ENCODE measurements around the gene LDB1.

LDB1 gene

DNA sequence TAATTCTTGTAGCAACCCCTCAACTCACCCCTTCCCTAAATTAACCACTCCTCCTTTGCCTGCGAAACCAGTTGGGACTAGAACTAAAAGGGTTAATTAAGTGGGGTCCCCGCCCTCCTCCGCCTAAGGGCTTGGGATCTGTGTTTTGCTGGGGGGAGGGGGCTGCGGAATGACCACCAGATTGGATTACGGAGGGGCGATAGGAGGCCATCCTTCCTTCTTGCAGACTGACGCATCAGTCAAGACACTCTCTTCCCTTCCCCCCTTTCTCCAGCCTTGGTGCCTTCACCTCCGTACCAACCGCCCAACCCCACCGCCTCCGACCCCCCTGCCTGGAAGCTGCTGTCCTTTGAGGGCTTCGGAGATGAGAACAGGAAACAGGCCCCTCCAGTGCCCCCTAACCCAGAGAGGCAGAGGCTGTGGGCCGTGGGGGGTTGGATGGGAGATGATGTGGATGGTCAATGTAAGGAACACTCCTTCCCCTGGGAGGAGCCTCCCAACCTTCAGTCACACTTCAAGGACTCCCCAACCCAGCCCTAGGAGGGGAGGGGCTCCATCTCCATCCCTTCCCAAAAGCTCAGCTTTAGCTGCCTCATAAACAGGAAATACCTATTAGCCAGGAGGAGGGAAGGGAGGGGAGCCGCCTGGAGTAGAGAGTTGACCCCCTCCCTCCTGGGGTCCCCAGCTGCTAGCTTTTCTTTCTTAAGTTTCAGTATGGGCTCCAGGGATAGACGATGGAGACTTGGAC lies 997 bp upstream of the LDB1 start:
- no peaks in the 10 kb centered on the region for H3K36me3 ChIP-seq (ENCODE audit: control insufficient read depth, insufficient read depth, low read length)
- no peaks in the 10 kb centered on the region for H3K9me3 ChIP-seq (ENCODE audit: control insufficient read depth, low read length)
- H3K4me1 ChIP-seq (ENCODE audit: control insufficient read depth, insufficient read depth, low read length): peaks cover 47% of the 10 kb centered on the region
- H3K4me3 ChIP-seq (ENCODE audit: insufficient read depth, low read depth, low read length): peak overlapping the region; percentile 83
- H3K27ac ChIP-seq (ENCODE audit: insufficient read depth, low read depth, low read length, poor library complexity, severe bottlenecking): peak overlapping the region; percentile 97
- WGBS, 2 experiments: 0% methylated on average over 13 to 15 of the region's 15 CpGs
- no peaks in the 10 kb centered on the region for H3K27me3 ChIP-seq (ENCODE audit: control insufficient read depth, insufficient read depth, low read length, poor library complexity, severe bottlenecking)

DNA sequence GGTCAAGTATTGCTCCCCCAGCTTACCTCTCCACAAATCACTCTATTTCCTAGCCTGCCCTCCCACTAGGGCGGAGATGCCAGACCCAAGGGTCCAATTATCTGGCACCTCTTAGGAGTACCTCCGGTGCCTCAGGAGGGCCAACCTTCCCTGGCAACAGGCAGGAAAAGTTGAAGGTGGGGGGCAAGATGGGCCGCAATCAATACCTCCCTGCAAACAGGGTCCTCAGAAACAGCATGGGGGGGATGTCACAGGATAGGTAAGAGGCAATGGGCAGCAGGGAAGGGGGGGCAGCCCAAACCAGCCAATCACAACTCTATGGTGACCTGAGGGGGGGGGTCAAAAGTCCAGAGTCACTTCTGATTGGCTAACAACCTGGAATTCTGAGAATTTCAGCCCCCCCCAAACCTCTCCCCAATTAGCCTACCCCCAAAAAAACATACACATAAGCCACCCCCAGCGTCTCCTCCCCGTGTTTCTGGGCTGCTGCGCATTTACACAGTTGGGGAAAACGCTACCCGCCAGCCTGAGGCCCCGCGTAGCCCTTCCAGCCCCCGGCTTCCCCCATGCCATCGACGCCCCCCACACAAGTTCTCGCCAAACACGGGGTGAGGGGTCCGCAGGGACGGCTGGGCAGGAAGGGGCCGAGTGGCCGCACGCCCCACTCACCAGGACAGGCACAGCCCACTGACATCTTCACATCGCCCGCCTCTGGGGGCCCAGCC lies 589 bp downstream of the LDB1 start:
- WGBS, 2 experiments: 1% methylated on average over 22 of the region's 22 CpGs
- peak overlapping the region; percentile 83 for H3K4me3 ChIP-seq (ENCODE audit: insufficient read depth, low read depth, low read length)
- H3K4me1 ChIP-seq (ENCODE audit: control insufficient read depth, insufficient read depth, low read length): peaks cover 58% of the 10 kb centered on the region

DNA sequence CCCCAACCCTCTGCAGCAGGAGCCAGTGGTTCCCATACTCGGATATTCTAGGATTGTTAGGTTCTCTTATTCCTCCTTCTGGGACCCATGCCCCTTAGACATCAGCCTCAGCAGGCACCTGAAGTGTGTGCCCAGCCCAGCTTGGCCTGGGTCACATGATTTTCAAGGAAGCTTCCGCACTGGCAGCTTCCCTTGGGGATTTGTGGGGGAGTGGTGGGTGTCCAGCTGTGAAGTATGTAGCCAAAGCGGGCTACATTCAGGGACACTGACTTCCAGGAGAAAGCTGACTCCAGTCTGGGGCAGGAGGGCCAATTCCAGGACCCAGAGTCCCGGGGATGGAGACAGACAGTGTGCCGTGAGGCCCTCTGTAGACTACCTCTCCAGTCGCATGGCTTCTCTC lies 1.3 kb downstream of the LDB1 start:
- no peaks in the 10 kb centered on the region for H3K36me3 ChIP-seq (ENCODE audit: control insufficient read depth, insufficient read depth, low read length)
- H3K9me3 ChIP-seq (ENCODE audit: control insufficient read depth, low read length): no peaks in the 10 kb centered on the region
- no peaks in the 10 kb centered on the region for H3K27me3 ChIP-seq (ENCODE audit: control insufficient read depth, insufficient read depth, low read length, poor library complexity, severe bottlenecking)
- H3K4me3 ChIP-seq (ENCODE audit: insufficient read depth, low read depth, low read length): peak overlapping the region; percentile 83
- H3K4me1 ChIP-seq (ENCODE audit: control insufficient read depth, insufficient read depth, low read length): peaks cover 58% of the 10 kb centered on the region
- 14 to 17% methylated on average over 6 of the region's 6 CpGs for WGBS, 2 experiments
- H3K27ac ChIP-seq (ENCODE audit: insufficient read depth, low read depth, low read length, poor library complexity, severe bottlenecking): no peak overlapping the region

More for the DNA sequence above, 589 bp downstream of the LDB1 start:
- no peaks in the 10 kb centered on the region for H3K27me3 ChIP-seq (ENCODE audit: control insufficient read depth, insufficient read depth, low read length, poor library complexity, severe bottlenecking)
- no peaks in the 10 kb centered on the region for H3K36me3 ChIP-seq (ENCODE audit: control insufficient read depth, insufficient read depth, low read length)
- H3K9me3 ChIP-seq (ENCODE audit: control insufficient read depth, low read length): no peaks in the 10 kb centered on the region
- H3K27ac ChIP-seq (ENCODE audit: insufficient read depth, low read depth, low read length, poor library complexity, severe bottlenecking): peak overlapping the region; percentile 88

DNA sequence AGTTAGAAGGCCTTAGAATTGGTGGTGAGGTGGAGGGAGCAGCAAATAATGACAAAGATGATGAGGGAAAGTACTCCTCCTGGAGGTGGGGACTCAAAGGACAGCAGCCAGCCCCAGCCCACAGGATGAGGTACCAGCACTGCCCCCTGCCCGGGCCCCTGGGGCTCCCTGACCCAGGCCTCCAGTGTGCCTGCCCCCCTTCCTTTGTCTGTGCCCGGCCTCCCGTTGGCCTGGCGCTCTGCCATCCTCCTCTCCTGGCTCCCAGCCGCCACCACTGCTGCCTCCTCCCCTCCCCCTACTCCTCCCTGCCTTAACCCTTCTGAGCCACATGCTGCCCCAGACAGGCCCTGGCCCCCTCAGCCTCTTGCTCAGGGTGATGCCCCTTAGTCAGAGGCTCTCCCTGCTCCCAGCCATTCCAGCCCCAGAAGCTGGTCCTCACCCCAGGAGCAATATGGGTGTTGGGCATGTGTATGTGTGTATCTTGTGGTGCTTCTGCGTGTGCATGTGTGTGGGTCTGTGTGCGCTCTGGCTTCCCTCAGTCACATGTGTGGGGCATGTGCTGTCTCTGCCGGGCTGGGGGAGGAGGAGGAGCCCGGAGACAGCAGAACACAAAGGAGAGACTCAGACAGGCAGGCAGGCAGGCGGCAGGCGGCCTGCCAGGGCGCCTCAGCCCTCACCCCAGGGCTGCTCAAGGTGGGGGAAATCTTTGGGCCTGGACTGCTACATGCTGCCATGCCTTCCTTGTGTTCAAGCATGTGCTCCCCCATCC lies 2.6 kb downstream of the LDB1 start:
- H3K27me3 ChIP-seq (ENCODE audit: control insufficient read depth, insufficient read depth, low read length, poor library complexity, severe bottlenecking): no peaks in the 10 kb centered on the region
- peaks cover 69% of the 10 kb centered on the region for H3K4me1 ChIP-seq (ENCODE audit: control insufficient read depth, insufficient read depth, low read length)
- 11 to 14% methylated on average over 12 of the region's 12 CpGs for WGBS, 2 experiments
- H3K27ac ChIP-seq (ENCODE audit: insufficient read depth, low read depth, low read length, poor library complexity, severe bottlenecking): peak overlapping the region; percentile 93
- no peaks in the 10 kb centered on the region for H3K36me3 ChIP-seq (ENCODE audit: control insufficient read depth, insufficient read depth, low read length)
- H3K4me3 ChIP-seq (ENCODE audit: insufficient read depth, low read depth, low read length): peak overlapping the region; percentile 83
- H3K9me3 ChIP-seq (ENCODE audit: control insufficient read depth, low read length): no peaks in the 10 kb centered on the region

DNA sequence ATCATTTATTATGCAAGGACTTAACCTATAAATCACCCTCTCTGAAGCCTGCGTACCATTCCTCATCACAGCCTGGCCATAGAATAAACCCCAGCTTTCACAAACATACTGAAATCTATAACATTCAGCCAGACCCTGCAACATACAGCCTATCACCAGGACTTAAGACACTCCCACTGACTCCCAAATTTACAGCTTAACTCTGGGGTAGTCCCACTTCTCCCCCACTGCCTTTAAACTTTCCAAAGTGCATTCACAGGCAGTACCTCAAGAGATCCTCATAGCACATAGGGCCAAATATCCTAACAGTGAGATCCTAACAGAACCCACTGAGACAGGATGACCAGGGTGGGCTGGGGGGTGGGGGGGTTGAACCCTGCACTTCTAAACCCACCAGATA lies 3.5 kb downstream of the LDB1 start:
- peaks cover 65% of the 10 kb centered on the region for H3K4me1 ChIP-seq (ENCODE audit: control insufficient read depth, insufficient read depth, low read length)

DNA sequence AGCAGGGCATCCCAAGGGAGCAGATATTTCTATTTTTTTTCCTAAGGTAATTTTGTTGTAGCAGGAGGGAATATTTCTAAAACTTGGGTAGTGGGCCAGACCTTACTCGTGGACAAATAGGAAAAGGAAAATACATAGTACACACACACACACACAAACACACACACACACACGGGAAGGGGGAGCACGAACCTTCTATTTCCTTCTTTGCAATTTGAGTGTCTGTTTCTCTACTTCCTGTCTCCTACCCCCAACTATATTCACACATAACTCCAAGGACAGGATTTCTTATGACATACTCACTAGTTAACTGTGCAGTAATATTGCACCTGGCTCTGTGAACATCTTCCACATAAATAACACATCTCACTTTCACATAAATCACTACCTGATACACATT lies 4.4 kb downstream of the LDB1 start:
- Histone ChIP-seq H3K36me3 (ENCODE audit: control insufficient read depth, insufficient read depth, low read length) (peaks cover 6% of the 10 kb centered on the region), H3K9me3 (ENCODE audit: control insufficient read depth, low read length) (no peaks in the 10 kb centered on the region), H3K4me3 (ENCODE audit: insufficient read depth, low read depth, low read length) (peak overlapping the region; percentile 96), H3K4me1 (ENCODE audit: control insufficient read depth, insufficient read depth, low read length) (peaks cover 59% of the 10 kb centered on the region), H3K27ac (ENCODE audit: insufficient read depth, low read depth, low read length, poor library complexity, severe bottlenecking) (no peak overlapping the region), H3K27me3 (ENCODE audit: control insufficient read depth, insufficient read depth, low read length, poor library complexity, severe bottlenecking) (no peaks in the 10 kb centered on the region)
- 51 to 63% methylated on average over 3 of the region's 3 CpGs for WGBS, 2 experiments

More for the DNA sequence above, 3.5 kb downstream of the LDB1 start:
- no peaks in the 10 kb centered on the region for H3K27me3 ChIP-seq (ENCODE audit: control insufficient read depth, insufficient read depth, low read length, poor library complexity, severe bottlenecking)
- H3K9me3 ChIP-seq (ENCODE audit: control insufficient read depth, low read length): no peaks in the 10 kb centered on the region
- H3K36me3 ChIP-seq (ENCODE audit: control insufficient read depth, insufficient read depth, low read length): no peaks in the 10 kb centered on the region
- H3K4me3 ChIP-seq (ENCODE audit: insufficient read depth, low read depth, low read length): peak overlapping the region; percentile 11
- H3K27ac ChIP-seq (ENCODE audit: insufficient read depth, low read depth, low read length, poor library complexity, severe bottlenecking): no peak overlapping the region
- 90 to 100% methylated on average over 1 of the region's 1 CpG for WGBS, 2 experiments

DNA sequence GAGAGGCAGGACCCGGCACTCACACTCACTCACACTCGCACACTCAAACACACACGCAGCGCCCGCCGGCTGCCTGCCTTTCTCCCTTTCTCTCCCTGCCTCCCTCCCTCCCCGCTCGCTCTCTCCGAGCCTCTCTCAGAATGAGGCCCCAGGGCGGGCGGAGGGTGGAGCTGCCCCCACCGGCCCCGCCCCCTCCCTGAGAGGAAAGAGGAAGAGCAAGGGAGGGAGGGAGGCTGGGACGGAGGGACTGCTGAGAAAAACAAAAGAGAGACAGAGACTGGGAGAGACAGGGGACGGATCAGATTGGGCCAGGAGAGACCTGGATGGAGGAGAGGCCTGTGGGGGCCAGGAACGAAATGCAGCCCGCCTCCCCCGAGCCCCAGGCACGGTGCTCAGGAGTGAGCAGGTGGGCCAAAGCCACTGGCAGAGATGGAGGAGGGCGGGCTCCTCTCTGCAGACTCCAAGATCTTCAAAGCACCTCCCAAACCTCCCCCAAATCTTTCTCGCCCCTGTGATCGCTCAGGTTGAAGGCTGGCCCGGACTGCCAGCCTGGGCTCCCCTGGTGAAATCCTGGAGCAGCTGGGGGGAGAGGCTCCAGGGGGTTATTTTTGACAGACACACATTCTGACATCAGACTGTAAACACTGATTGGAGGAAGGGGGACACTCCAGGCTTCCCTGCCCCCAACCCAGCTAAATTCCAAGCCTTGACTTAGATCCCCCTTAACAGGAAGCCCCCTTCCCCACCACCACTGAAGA lies 5.1 kb downstream of the LDB1 start:
- H3K9me3 ChIP-seq (ENCODE audit: control insufficient read depth, low read length): no peaks in the 10 kb centered on the region
- H3K27me3 ChIP-seq (ENCODE audit: control insufficient read depth, insufficient read depth, low read length, poor library complexity, severe bottlenecking): no peaks in the 10 kb centered on the region
- H3K4me3 ChIP-seq (ENCODE audit: insufficient read depth, low read depth, low read length): peak overlapping the region; percentile 96
- peak overlapping the region; percentile 70 for H3K27ac ChIP-seq (ENCODE audit: insufficient read depth, low read depth, low read length, poor library complexity, severe bottlenecking)
- peaks cover 59% of the 10 kb centered on the region for H3K4me1 ChIP-seq (ENCODE audit: control insufficient read depth, insufficient read depth, low read length)
- H3K36me3 ChIP-seq (ENCODE audit: control insufficient read depth, insufficient read depth, low read length): peaks cover 13% of the 10 kb centered on the region
- 0 to 1% methylated on average over 21 to 23 of the region's 23 CpGs for WGBS, 2 experiments

DNA sequence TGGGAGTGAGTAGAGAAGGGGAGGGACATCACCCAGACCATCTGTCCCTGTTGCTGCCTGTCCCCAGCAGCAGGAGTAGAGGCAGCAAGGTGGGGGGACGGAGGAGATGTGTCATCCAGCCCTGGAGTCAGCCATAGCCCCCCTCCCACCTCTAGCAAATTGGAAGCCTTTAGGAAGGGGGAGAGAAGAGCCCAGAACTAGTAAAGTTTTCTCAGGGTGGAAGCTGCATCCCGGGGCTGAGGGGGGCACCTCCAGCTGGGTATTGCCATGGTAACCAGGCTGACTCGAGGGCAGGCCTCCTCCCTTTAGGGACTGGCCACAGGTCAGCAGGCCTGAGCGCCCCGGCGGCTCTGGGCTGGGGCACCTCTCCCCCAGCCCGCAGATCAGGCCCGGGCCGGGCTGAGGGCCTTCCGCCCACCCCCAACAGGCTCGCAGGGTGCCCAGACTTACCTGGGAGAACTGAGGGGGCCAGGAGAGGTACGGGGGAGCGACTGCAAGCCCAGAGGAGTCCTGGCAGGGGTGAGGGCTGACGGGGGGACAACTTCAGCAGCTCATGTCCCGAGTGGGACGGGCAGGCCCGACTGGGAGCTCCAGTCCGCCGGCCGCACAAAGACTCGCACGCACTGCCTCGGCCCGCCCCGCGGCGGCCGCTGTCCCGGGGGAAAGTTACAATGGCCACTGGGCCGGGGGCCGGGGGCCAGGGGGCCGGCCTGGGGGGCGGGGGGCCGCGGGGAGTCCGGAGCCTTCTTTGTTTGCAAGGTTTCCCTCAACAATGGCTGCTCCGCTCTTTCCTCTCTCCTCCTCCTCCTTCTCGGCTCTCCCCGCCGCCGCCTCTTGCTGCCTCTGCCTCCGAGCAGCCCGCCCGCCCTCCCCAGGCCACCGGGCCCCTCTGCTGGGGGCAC lies 6.0 kb downstream of the LDB1 start:
- Histone ChIP-seq H3K4me1 (ENCODE audit: control insufficient read depth, insufficient read depth, low read length) (peaks cover 58% of the 10 kb centered on the region), H3K36me3 (ENCODE audit: control insufficient read depth, insufficient read depth, low read length) (peaks cover 21% of the 10 kb centered on the region), H3K27me3 (ENCODE audit: control insufficient read depth, insufficient read depth, low read length, poor library complexity, severe bottlenecking) (no peaks in the 10 kb centered on the region), H3K27ac (ENCODE audit: insufficient read depth, low read depth, low read length, poor library complexity, severe bottlenecking) (peak overlapping the region; percentile 70), H3K4me3 (ENCODE audit: insufficient read depth, low read depth, low read length) (peak overlapping the region; percentile 96), H3K9me3 (ENCODE audit: control insufficient read depth, low read length) (no peaks in the 10 kb centered on the region)
- WGBS, 2 experiments: 0 to 1% methylated on average over 43 of the region's 45 CpGs

Measured in ectodermal cell (in vitro differentiated cells).